ENCODE measurements around the gene EIF5A.

DNA sequence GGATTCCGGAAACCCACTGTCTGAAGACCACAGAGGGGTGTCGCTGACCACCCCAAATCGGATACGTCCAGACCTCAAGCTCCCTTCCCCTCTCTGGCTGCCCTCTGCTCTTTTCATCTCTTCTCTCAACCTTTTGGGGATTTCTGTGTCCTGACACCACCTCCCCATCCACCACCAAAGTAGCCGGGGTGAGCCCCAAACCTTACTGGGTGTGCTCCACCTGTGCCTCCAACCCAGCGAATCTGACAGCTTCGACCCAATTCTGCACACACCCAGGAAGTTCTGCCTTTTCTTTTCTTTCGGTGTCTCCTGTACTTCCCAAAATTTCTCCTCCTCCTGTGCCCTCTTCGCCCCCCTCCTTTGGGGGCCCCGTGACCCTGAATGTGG, 45.1 kb downstream of the EIF5A start:
- no peak for TF ChIP-seq EP300 (IDR thresholded peaks at IDR 0.05; ENCODE audit: borderline replicate concordance)
- TF ChIP-seq RAD21 (IDR thresholded peaks at IDR 0.05; ENCODE audit: low read depth), result no peak
- TF ChIP-seq TEAD4 (IDR thresholded peaks at IDR 0.05), result no peak
- no peak for TF ChIP-seq EGR1 (IDR thresholded peaks at IDR 0.05)
- TF ChIP-seq, protein P1, sequence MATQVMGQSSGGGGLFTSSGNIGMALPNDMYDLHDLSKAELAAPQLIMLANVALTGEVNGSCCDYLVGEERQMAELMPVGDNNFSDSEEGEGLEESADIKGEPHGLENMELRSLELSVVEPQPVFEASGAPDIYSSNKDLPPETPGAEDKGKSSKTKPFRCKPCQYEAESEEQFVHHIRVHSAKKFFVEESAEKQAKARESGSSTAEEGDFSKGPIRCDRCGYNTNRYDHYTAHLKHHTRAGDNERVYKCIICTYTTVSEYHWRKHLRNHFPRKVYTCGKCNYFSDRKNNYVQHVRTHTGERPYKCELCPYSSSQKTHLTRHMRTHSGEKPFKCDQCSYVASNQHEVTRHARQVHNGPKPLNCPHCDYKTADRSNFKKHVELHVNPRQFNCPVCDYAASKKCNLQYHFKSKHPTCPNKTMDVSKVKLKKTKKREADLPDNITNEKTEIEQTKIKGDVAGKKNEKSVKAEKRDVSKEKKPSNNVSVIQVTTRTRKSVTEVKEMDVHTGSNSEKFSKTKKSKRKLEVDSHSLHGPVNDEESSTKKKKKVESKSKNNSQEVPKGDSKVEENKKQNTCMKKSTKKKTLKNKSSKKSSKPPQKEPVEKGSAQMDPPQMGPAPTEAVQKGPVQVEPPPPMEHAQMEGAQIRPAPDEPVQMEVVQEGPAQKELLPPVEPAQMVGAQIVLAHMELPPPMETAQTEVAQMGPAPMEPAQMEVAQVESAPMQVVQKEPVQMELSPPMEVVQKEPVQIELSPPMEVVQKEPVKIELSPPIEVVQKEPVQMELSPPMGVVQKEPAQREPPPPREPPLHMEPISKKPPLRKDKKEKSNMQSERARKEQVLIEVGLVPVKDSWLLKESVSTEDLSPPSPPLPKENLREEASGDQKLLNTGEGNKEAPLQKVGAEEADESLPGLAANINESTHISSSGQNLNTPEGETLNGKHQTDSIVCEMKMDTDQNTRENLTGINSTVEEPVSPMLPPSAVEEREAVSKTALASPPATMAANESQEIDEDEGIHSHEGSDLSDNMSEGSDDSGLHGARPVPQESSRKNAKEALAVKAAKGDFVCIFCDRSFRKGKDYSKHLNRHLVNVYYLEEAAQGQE (IDR thresholded peaks at IDR 0.05; ENCODE audit: low read depth), result no peak
- no peak for TF ChIP-seq TCF12 (IDR thresholded peaks at IDR 0.05; ENCODE audit: low read depth)
- TF ChIP-seq TAF1 (IDR thresholded peaks at IDR 0.05; ENCODE audit: low read depth), result no peak
- TF ChIP-seq CEBPB (IDR thresholded peaks at IDR 0.05), result no peak
